ENCODE results near the gene FBL. TPM values are rescaled to one million over a fixed set of nuclear protein-coding genes. Genes with fewer than 3 reads are reported as not detected.
"Not testable (repeated sequence)": the region's sequence is repeated elsewhere in the genome, so short reads cannot be mapped to it uniquely, and the experiment has no call there.

Gene FBL
- total RNA-seq, 1 experiment from 2014 or later = 4,927 TPM

- ChIA-PET CTCF (interaction anchor here (0.6 to 12.0 kb wide), 5 partner anchors 10 to 181 kb away, joined by 5 to 248 read pairs (median 5); partner anchors contain the start of gene PSMC4), POLR2A (interaction anchor here (0.6 to 1.9 kb wide), 5 partner anchors 8 to 30 kb away, joined by 6 to 24 read pairs (median 11); partner anchors contain the start of gene DYRK1B)
- ATAC-seq (no peak), DNase-seq (ENCODE audit: low read depth, low spot score) (no peak)
- intact Hi-C loops (cut with micrococcal nuclease; ENCODE audit: unreplicated experiment) (no loop called here), in situ Hi-C loops (cut with HindIII; ENCODE audit: low pct_unique_long_range_greater_than_20kb, low sequenced_read_pairs) (no loop called here)
- no peak overlapping the region for H3K27ac ChIP-seq (ENCODE audit: low read length)
- TF ChIP-seq SIN3A (IDR thresholded peaks at IDR 0.05; ENCODE audit: borderline replicate concordance, insufficient read depth, low read depth, low read length) = no peak
- no peak for TF ChIP-seq TCF7L2 (IDR thresholded peaks at IDR 0.05; ENCODE audit: low read depth, low read length)
- no peak for TF ChIP-seq POLR2AphosphoS5 (IDR thresholded peaks at IDR 0.05; ENCODE audit: low read depth, low read length)
- H3K9me3 ChIP-seq (ENCODE audit: control insufficient read depth, insufficient read depth, low read depth, low read length) = peaks cover 19% of the 10 kb centered on the region
- no peaks in the 10 kb centered on the region for H3K4me1 ChIP-seq (ENCODE audit: control insufficient read depth, insufficient read depth, low read length)
- H3K36me3 ChIP-seq (ENCODE audit: control insufficient read depth, insufficient read depth, low read length) = no peaks in the 10 kb centered on the region
- no peak overlapping the region for H3K4me3 ChIP-seq (ENCODE audit: low read depth in 2 of 2, low read length in 2 of 2)
- no TSS peak for BruUV-seq (replicated peaks)
- H3K27me3 ChIP-seq (ENCODE audit: control insufficient read depth, insufficient read depth, low read length) = no peaks in the 10 kb centered on the region
Observed at GRCh38 chr19:39810424-39810823, 35.8 kb downstream of the FBL start.

GRCh38 chr19:39809368-39809767 lies 36.8 kb downstream of the FBL start:
- intact Hi-C loops (cut with micrococcal nuclease; ENCODE audit: unreplicated experiment) (no loop called here), in situ Hi-C loops (cut with HindIII; ENCODE audit: low pct_unique_long_range_greater_than_20kb, low sequenced_read_pairs) (no loop called here)
- ATAC-seq = no peak
- H3K4me3 ChIP-seq (ENCODE audit: low read depth in 2 of 2, low read length in 2 of 2) = no peak overlapping the region
- no peaks in the 10 kb centered on the region for H3K27me3 ChIP-seq (ENCODE audit: control insufficient read depth, insufficient read depth, low read length)
- H3K36me3 ChIP-seq (ENCODE audit: control insufficient read depth, insufficient read depth, low read length) = no peaks in the 10 kb centered on the region
- ChIA-PET POLR2A (interaction anchor here (0.6 to 1.9 kb wide), 2 partner anchors 24 to 119 kb away, joined by 5 to 20 read pairs; partner anchors contain the start of gene DYRK1B), CTCF (interaction anchor here (0.6 to 12.0 kb wide), 8 partner anchors 16 to 369 kb away, joined by 3 to 248 read pairs (median 4); partner anchors contain the start of genes FBL and PSMC4)
- TF ChIP-seq SIN3A (IDR thresholded peaks at IDR 0.05; ENCODE audit: borderline replicate concordance, insufficient read depth, low read depth, low read length) = no peak
- TF ChIP-seq, protein P1, sequence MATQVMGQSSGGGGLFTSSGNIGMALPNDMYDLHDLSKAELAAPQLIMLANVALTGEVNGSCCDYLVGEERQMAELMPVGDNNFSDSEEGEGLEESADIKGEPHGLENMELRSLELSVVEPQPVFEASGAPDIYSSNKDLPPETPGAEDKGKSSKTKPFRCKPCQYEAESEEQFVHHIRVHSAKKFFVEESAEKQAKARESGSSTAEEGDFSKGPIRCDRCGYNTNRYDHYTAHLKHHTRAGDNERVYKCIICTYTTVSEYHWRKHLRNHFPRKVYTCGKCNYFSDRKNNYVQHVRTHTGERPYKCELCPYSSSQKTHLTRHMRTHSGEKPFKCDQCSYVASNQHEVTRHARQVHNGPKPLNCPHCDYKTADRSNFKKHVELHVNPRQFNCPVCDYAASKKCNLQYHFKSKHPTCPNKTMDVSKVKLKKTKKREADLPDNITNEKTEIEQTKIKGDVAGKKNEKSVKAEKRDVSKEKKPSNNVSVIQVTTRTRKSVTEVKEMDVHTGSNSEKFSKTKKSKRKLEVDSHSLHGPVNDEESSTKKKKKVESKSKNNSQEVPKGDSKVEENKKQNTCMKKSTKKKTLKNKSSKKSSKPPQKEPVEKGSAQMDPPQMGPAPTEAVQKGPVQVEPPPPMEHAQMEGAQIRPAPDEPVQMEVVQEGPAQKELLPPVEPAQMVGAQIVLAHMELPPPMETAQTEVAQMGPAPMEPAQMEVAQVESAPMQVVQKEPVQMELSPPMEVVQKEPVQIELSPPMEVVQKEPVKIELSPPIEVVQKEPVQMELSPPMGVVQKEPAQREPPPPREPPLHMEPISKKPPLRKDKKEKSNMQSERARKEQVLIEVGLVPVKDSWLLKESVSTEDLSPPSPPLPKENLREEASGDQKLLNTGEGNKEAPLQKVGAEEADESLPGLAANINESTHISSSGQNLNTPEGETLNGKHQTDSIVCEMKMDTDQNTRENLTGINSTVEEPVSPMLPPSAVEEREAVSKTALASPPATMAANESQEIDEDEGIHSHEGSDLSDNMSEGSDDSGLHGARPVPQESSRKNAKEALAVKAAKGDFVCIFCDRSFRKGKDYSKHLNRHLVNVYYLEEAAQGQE (IDR thresholded peaks at IDR 0.05; ENCODE audit: insufficient read depth in 1 of 2, low read depth in 2 of 2, low read length in 1 of 2) = no peak
- no peak for TF ChIP-seq CTCF (IDR thresholded peaks at IDR 0.05)
- TF ChIP-seq POLR2AphosphoS5 (IDR thresholded peaks at IDR 0.05; ENCODE audit: low read depth, low read length) = no peak
- no peak for TF ChIP-seq TCF7L2 (IDR thresholded peaks at IDR 0.05; ENCODE audit: low read depth, low read length)
- H3K4me1 ChIP-seq (ENCODE audit: control insufficient read depth, insufficient read depth, low read length) = no peaks in the 10 kb centered on the region
- BruUV-seq (replicated peaks) = no TSS peak
- H3K9me3 ChIP-seq (ENCODE audit: control insufficient read depth, insufficient read depth, low read depth, low read length) = peaks cover 19% of the 10 kb centered on the region
- DNase-seq (ENCODE audit: low read depth, low spot score) = no peak
- no peak overlapping the region for H3K27ac ChIP-seq (ENCODE audit: low read length)

DNA sequence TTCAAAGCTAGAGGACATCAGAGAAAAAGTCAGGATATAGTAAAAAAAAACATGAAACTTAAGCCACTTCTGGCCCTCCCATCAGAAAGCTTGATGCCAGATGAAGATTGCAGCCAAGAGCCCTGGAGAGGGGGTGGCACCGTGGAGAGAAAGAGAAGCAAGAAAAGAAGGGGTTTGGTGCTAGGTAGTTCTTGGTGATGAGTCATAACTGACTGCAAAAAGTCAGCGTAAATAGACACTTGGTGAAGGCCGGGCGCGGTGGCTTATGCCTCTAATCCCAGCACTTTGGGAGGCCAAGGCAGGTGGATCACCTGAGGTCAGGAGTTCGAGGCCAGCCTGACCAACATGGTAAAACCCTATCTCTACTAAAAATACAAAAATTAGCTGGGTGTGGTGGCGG lies 37.5 kb downstream of the FBL start:
- BruUV-seq (replicated peaks); H3K27ac ChIP-seq (ENCODE audit: low read length); H3K4me3 ChIP-seq (ENCODE audit: low read depth in 2 of 2, low read length in 2 of 2); in situ Hi-C loops (cut with HindIII; ENCODE audit: low pct_unique_long_range_greater_than_20kb, low sequenced_read_pairs); H3K36me3 ChIP-seq (ENCODE audit: control insufficient read depth, insufficient read depth, low read length); ATAC-seq; DNase-seq (ENCODE audit: low read depth, low spot score); H3K27me3 ChIP-seq (ENCODE audit: control insufficient read depth, insufficient read depth, low read length); H3K4me1 ChIP-seq (ENCODE audit: control insufficient read depth, insufficient read depth, low read length); intact Hi-C loops (cut with micrococcal nuclease; ENCODE audit: unreplicated experiment): not testable (repeated sequence)
- CTCF ChIA-PET = interaction anchor here (0.6 to 12.0 kb wide), 8 partner anchors 16 to 368 kb away, joined by 3 to 248 read pairs (median 3); partner anchors contain the start of genes FBL and PSMC4
- POLR2A ChIA-PET = interaction anchor here (0.6 to 1.0 kb wide), 7 partner anchors 8 to 373 kb away, joined by 3 to 9 read pairs (median 5); partner anchors contain the start of genes DYRK1B and RPS16
- peaks cover 19% of the 10 kb centered on the region for H3K9me3 ChIP-seq (ENCODE audit: control insufficient read depth, insufficient read depth, low read depth, low read length)

Measured in Panc1 (cell line).